Kidney (tissue), 14 donors: ENCODE results near the gene HLA-DOA. TPM values are rescaled to one million over a fixed set of nuclear protein-coding genes. Genes with fewer than 3 reads are reported as not detected.

Experiments used
- DNase-seq, 5 donors: peaks; one replicate each; pipeline ENCODE4 v3.0.0-alpha.2; 2013 to 2020
- FAIRE-seq: peaks from 2 replicates; lab custom pipeline; 2012; peaks lifted over from hg19 to GRCh38; lab: Jason Lieb, UNC
- H3K27ac ChIP-seq, 2 donors: one replicate each; pipeline ENCODE4 v1.7.0; 2013; ENCODE audit warnings: low read depth in 2 of 2, low read length in 2 of 2, inconsistent platforms in 1 of 2
- H3K27me3 ChIP-seq: one replicate; pipeline ENCODE4 v1.7.1; 2013; ENCODE audit warnings: low read length, inconsistent platforms; ENCODE audit not compliant: control insufficient read depth, insufficient read depth
- H3K36me3 ChIP-seq, 3 donors: one replicate each; pipeline versions ENCODE4 v1.7.0 to v1.7.1; 2013; ENCODE audit warnings: low read length in 3 of 3, control low read depth in 1 of 3, inconsistent platforms in 1 of 3; ENCODE audit not compliant: insufficient read depth in 3 of 3, control insufficient read depth in 2 of 3
- H3K4me1 ChIP-seq, 3 donors: one replicate each; pipeline versions ENCODE4 v1.7.0 to v1.7.1; 2013; ENCODE audit warnings: low read length in 3 of 3, inconsistent platforms in 1 of 3, low read depth in 1 of 3; ENCODE audit not compliant: control insufficient read depth in 2 of 3, insufficient read depth in 2 of 3
- H3K4me3 ChIP-seq, 3 donors: one replicate each; pipeline versions ENCODE4 v1.7.0 to v1.8.1; 2013; ENCODE audit warnings: low read length in 3 of 3, control low read depth in 1 of 3, inconsistent platforms in 1 of 3
- H3K9ac ChIP-seq, 3 donors: one replicate each; pipeline versions ENCODE4 v1.7.0 to v1.7.1; 2013; ENCODE audit warnings: low read length in 3 of 3, control low read depth in 1 of 3, inconsistent platforms in 1 of 3
- H3K9me3 ChIP-seq, 3 donors: one replicate each; pipeline versions ENCODE4 v1.7.0 to v1.7.1; 2013; ENCODE audit warnings: low read length in 3 of 3, control low read depth in 1 of 3, inconsistent platforms in 1 of 3; ENCODE audit not compliant: control insufficient read depth in 2 of 3, insufficient read depth in 1 of 3
- intact Hi-C: fragments of 100-400 bp; cut with DNase I; formaldehyde crosslinking; loops from one replicate; pipeline ENCODE4 v1.11.1; 2022
- polyA plus RNA-seq: library from polyadenylated mRNA; stranded (reverse); fragments of 350-450 nt; fragmentation: Illumina TruSeq; extraction: RNeasy Lipid Tissue Mini Kit (QIAGEN cat#74804); gene quantifications from one replicate; pipeline ENCODE4 v1.2.3, GENCODE V29; 2014; ENCODE audit warnings: low read depth, low replicate concordance; ENCODE audit not compliant: insufficient read depth
- total RNA-seq: library from RNA; stranded (reverse); fragmentation: NEBNext Ultra II Directional; extraction: Animal tissue kit (Norgen Biotek cat#: 25700); gene quantifications from one replicate; pipeline ENCODE4 v1.2.1, GENCODE V29; 2021
- TF ChIP-seq, protein P1 (sequence below): IDR thresholded peaks from 3 replicates; pipeline ENCODE4 v1.5.1; 2012; ENCODE audit warnings: mild to moderate bottlenecking, moderate library complexity, borderline replicate concordance; ENCODE audit not compliant: insufficient read depth; ENCODE audit errors: extremely low read depth
- donor health status: control.
- donor health status: control.
- donor health status: control.
- donor health status: control.
- donor health status: control.
- donor health status: DM: yes; HTN: yes; CAD: no.
- donor health status: Normal renal cell carcinoma (clear cell type).

The HLA-DOA gene
- total and polyA plus RNA-seq, 2 donors from 2014 or later = 10.8 to 21.6 TPM

DNA sequence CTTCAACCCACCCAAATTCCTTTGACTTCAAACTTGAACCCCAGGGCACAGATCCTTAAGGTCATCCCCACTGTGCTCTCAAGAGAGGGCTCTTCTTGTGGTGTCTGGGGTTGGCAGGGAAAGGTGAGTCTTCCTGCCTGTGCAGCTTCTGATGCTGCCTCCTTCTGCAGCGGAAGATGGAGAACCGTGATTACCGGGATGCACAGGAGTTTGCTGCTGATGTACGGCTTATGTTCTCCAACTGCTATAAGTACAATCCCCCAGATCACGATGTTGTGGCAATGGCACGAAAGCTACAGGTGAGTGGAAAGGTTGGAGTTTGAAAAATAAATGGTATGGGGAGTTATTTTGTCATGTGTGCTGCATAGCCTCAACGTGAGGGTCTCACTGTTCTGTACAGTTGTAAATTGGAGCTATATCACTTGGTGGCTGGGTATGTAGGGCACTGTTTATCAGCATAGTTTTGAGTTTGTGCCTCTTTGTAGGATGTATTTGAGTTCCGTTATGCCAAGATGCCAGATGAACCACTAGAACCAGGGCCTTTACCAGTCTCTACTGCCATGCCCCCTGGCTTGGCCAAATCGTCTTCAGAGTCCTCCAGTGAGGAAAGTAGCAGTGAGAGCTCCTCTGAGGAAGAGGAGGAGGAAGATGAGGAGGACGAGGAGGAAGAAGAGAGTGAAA, 32.0 kb downstream of the HLA-DOA start:
- H3K9ac ChIP-seq = no peak overlapping the region
- H3K36me3 ChIP-seq = peaks cover 49 to 81% (median 60%) of the 10 kb centered on the region in 3 donors
- H3K27ac ChIP-seq = no peak overlapping the region
- peaks cover 0 to 21% (median 15%) of the 10 kb centered on the region in 3 donors for H3K4me1 ChIP-seq
- H3K27me3 ChIP-seq = no peaks in the 10 kb centered on the region
- TF ChIP-seq, protein P1, sequence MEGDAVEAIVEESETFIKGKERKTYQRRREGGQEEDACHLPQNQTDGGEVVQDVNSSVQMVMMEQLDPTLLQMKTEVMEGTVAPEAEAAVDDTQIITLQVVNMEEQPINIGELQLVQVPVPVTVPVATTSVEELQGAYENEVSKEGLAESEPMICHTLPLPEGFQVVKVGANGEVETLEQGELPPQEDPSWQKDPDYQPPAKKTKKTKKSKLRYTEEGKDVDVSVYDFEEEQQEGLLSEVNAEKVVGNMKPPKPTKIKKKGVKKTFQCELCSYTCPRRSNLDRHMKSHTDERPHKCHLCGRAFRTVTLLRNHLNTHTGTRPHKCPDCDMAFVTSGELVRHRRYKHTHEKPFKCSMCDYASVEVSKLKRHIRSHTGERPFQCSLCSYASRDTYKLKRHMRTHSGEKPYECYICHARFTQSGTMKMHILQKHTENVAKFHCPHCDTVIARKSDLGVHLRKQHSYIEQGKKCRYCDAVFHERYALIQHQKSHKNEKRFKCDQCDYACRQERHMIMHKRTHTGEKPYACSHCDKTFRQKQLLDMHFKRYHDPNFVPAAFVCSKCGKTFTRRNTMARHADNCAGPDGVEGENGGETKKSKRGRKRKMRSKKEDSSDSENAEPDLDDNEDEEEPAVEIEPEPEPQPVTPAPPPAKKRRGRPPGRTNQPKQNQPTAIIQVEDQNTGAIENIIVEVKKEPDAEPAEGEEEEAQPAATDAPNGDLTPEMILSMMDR = no peak
- FAIRE-seq (no peak), DNase-seq (no peak)
- no peak overlapping the region for H3K4me3 ChIP-seq
- H3K9me3 ChIP-seq = no peaks in the 10 kb centered on the region
- intact Hi-C loops = loop anchor here (10.0 kb wide), 1 partner anchor 83 kb away; no protein-coding TSS in a partner anchor

DNA sequence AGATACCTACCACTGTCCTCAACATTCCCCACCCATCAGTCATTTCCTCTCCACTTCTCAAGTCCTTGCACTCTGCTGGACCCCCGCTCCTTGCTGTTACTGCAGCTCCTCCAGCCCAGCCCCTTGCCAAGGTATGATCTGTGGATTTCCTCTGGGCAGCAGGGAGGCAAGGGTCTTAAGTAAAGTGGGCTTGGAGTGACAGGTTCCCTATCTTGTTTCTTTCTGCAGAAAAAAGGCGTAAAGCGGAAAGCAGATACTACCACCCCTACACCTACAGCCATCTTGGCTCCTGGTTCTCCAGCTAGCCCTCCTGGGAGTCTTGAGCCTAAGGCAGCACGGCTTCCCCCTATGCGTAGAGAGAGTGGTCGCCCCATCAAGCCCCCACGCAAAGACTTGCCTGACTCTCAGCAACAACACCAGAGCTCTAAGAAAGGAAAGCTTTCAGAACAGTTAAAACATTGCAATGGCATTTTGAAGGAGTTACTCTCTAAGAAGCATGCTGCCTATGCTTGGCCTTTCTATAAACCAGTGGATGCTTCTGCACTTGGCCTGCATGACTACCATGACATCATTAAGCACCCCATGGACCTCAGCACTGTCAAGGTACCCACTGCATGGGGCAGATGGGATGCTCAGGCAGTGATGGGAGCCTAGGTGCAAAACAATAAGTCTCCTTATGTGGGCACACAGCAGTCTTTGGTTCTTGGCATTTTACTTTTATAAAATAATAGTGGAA, 32.9 kb downstream of the HLA-DOA start:
- DNase-seq (no peak), FAIRE-seq (no peak)
- intact Hi-C loops = loop anchor here (10.0 kb wide), 1 partner anchor 82 kb away; no protein-coding TSS in a partner anchor
- H3K27ac ChIP-seq = no peak overlapping the region
- no peaks in the 10 kb centered on the region for H3K27me3 ChIP-seq
- TF ChIP-seq, protein P1 = no peak
- H3K4me3 ChIP-seq = peak overlapping the region in 1 of 3 donors; percentile 89
- peaks cover 45 to 83% (median 60%) of the 10 kb centered on the region in 3 donors for H3K36me3 ChIP-seq
- H3K9me3 ChIP-seq = no peaks in the 10 kb centered on the region
- peaks cover 0 to 21% (median 15%) of the 10 kb centered on the region in 3 donors for H3K4me1 ChIP-seq
- H3K9ac ChIP-seq = no peak overlapping the region

DNA sequence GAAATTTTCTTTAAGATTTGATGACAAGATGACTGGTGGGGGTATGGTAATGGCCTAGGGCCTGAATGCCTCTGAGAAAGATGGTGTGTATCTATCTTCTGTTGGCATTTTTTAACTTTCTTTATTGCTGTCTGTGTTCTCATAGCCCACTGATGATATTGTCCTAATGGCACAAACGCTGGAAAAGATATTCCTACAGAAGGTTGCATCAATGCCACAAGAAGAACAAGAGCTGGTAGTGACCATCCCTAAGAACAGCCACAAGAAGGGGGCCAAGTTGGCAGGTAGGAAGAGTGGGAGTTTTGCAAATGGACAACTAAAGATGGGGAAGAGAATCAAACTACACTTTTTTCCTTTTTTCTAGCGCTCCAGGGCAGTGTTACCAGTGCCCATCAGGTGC, 33.5 kb downstream of the HLA-DOA start:
- FAIRE-seq (no peak), DNase-seq (no peak)
- Histone ChIP-seq H3K36me3 (peaks cover 43 to 81% (median 57%) of the 10 kb centered on the region in 3 donors), H3K9me3 (no peaks in the 10 kb centered on the region), H3K9ac (peak overlapping the region in 1 of 3 donors; percentile 9), H3K27me3 (no peaks in the 10 kb centered on the region), H3K4me1 (peaks cover 0 to 21% (median 15%) of the 10 kb centered on the region in 3 donors), H3K4me3 (peak overlapping the region in 2 of 3 donors; percentile 12 to 89), H3K27ac (no peak overlapping the region)
- intact Hi-C loops = loop anchor here (10.0 kb wide), 1 partner anchor 81 kb away; no protein-coding TSS in a partner anchor
- TF ChIP-seq, protein P1 = no peak
